ENCODE measurements around the gene SIX3.

SIX3 gene

DNA sequence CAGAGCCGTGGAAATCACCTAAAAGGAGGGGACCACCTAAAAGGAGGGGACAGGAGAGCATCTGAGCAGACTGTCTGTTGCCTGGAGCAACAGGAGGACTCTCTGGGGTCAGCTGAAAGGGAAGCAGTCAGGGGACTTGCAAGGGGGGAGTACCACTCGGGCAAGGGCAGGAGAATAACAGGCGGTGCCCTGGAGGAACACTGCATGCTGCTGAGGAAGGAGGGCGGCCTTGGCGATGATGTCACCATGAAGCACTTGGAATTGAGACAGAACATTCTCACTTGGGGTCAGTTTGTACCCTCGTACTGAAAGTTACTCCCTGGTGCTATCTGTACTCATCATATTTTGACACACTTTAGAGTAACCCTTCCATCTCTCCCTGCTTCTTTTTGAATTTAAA is 18.4 kb downstream of the SIX3 start:
- DNase-seq, result no peak

DNA sequence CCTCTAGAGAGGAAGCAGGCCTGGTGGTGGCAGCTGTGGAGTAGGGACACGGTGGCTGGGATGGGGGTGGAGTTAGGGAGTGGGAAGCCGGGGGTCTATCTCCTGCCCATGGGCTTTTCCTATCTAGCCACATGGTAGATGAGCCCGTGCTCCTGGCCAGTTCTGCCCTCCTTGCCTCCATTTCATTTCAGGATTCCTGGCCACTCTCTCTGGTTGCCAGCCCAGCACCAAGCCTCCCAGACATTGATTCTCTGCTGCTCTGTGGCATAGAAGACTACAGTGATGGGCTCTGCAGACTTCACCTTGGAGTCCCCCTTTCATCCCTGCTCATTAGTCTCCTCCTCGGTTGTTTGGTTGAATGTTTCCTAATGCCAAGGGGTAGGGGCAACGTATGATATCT is 19.4 kb downstream of the SIX3 start:
- DNase-seq, result no peak

DNA sequence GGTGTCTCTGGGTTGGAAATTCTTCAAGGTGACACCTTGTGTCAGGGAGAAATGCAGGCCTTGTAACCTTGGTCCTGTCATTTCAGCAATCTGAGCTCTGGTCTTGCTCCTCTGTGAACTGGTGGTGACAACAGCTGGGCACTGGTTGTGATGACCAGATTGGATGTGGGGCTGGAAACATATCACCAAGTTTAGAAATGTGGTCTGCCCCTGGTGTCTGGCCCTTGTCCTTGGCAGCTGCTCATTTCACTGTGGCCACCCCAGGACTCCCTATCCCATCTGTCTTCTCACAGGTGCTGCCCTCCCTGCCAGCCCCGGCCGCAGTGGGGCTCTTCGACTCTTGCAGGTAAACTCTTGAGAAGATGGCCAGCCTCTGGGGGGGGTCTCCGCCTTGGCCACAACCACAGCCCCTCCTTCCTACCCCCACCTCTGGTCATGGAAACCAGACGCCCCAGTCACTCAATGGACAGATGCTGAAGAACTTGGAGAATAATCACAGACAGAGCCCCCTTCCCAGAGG is 20.7 kb downstream of the SIX3 start:
- no peak for DNase-seq

DNA sequence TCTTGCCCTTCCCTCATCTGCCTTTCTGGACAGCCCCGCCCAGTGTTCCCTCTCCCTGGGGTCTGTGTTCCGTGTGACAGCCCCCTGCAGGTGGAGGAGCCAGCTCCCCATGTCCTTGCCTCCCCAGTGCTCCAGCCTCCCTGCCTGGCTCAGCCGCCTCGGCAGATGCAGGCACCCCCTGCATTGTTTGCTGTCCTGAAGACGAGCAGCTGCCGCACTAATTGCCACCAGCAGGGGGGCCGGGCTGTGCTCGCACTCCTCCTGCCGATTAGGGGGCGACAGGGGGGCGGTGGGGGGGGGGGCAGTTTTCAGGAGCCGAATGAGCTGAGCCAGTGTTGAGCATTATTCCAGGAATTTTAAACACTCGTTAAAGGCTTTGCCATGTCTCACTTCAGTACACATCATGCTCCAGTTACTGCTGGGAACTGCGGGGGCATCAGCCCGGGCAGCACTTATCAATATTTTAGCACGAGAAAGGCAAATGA is 23.3 kb downstream of the SIX3 start:
- DNase-seq, result no peak

DNA sequence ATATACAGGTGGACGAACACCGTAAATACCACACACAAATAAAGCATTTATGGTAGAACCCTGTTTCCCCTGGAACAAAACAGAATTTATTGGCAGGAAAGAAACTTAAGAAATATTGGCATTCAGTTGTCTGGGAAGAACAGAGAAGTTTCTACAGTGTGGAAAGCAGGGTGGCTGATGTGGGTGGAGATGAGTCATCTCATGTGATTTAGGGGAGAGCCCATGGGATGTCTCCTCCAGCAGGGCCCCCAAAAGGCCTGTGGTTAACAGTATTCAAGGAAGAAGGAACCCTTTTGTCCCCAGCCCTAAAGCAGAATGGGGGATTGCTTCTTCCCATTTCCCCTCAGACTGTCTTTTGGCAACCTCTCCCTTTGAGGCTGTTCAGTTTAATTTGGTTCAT is 24.2 kb downstream of the SIX3 start:
- DNase-seq, result no peak

DNA sequence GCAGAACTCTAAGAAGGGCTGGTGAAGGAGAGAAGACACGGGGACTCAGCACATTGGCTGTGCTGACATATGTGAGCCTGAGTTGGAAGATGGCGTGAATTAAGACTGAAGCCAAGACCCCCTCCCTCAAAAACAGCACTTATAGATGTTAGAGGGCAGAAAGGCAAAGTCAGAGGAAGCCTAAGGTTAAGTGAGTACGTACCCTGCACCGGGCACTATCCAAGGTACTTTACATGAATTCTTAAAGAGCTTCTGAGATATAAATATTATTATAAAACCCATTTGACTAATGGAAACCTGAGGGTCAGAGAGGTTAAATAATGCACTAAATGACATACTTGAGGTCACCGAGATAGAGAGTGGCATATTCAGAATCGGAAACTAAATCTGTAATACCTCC is 25.6 kb downstream of the SIX3 start:
- no peak for DNase-seq

DNA sequence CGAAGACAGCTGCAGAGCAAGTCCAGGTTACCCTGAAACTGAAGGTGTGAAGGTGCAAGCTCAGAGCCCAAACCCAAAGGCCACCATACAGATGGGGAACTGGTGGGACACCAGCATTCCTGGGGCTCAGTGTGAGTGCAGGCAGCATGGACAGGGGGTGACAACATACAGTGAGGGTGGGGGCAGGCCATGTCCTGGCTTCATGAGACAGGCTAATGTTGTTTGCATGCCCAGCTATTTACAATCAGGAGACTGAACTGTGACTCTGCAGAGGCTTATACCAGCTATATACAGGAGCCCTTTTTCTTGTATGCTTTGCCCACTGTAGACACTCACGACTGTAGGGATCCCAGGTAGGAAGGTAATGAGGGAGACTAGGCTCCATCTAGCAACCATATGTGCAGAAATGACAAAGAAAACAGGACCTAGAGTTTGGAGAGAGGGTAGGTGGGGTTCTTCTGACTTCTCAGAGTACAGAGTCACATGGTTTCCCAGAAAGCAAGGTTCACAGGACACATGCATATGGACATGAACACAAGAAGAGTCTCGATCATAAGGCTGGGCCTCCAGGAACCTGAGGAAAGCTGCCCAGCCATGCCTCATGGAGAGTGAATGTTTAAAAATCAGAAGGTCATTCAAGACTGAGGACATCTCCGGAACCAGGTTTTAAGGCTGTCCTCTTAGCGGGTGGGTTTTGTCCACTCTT is 26.4 kb downstream of the SIX3 start:
- no peak for DNase-seq

DNA sequence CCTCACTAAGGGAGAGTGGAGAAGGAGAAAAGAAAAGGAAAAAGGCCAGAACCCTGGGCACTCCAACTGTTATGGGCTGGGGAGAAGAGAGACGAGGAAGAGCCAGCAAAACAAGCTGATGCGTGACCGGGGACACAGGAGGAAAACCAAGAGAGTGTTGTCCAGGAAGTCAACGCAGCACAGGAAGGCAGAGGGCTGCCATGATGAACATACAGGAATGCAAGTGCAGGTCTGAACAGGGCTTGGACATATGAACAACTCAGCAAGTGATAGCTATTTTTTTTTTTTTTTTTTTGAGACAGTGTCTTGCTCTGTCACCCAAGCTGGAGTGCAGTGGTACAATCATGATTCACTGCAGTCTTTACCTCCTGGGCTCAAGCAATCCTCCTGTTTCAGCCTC is 28.4 kb downstream of the SIX3 start:
- no peak for DNase-seq

DNA sequence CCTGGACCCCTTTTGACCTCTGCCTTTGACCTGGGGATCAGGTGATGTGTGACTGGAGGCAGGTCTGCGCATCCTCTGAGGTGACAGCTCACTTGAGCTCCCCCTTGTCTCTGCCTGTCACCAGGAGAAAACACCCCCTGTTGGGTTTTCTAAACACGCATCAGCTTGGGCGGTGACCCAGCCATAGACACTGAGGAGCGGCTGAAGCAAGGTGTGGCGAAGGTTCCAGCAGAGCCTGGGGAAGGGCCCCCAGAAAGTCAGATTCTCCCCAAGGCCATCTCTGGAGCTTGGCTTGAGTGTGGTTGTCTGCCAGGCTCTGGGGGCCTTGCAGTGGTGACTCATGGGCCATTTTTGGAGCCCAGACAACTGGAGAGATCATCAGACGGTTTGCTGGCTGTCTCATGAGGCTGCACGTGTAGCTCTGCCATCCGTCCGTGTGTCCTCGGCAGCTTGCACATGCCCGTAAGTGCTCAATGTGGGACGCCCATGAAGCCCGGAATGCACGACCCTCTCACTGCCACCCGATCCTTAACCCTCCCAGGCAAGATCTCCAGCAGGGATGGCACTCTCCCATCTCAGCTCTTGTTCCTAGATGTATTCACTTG is 29.4 kb downstream of the SIX3 start:
- DNase-seq, result no peak

DNA sequence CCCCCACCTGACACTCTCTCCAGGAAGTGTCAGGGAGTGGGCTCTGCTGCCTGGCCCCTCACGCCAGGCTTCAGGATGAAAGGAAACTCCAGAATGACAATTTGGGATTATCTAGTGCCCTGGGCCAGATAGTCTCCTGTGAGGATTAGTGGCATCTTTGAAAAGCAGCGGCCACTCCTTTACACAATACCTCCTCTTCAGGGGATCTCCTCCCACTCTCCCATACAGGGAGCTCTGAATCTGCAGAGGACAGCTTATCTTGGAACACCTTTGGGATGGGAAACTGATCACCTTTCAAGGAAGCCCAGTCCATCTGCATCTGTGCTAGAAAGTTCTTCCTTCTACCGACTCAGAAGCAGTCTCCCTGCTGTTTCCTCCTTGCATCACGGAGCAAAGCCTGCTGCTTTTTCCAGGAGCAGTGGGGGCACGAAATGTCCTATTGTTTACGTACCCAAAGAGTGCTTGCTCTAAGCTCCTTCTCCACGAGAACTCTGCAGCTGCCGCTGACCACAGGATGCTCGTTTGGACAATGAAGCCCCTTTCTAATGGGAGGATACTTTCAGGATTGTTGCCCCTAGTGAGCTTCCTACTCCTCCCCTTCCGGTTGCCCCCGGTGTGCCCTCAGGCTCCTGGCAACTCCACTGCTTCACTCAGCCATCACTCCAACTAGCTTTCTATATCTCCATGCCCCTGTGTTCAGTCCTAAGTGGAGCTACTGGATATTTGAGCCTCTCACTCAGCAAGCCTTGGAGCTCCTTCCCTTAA is 31.5 kb downstream of the SIX3 start:
- DNase-seq, result no peak

DNA sequence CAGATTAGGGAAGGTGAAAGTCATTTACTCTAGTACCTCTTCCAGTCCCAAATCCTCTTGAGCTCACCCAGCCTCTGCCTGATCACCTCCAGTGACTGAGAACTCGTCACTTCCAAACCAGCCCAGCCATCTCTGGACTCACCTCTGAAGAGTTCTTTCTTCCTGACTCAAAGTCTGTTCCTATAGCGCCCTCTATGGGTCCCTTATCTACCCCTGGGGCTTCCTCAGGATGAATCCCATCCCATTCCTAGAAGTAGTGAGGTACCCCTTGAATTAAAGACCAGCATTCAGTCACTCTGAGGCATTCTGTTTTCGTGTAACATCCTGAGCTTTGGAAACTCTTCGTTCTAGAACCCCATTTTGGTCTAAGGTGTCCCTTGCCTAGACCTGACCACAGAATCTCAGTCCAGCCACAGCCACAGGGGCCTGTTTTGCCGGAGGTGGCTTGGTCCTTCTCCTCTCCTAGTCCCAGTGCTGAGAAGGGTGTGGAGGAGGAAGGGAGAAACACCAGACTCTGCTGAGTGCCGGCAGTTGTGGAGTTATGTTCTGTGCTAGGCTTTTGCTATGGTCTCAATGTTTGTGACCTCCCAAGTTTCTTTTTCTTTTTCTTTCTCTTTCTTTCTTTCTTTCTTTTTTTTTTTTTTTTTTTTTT is 32.7 kb downstream of the SIX3 start:
- no peak for DNase-seq

DNA sequence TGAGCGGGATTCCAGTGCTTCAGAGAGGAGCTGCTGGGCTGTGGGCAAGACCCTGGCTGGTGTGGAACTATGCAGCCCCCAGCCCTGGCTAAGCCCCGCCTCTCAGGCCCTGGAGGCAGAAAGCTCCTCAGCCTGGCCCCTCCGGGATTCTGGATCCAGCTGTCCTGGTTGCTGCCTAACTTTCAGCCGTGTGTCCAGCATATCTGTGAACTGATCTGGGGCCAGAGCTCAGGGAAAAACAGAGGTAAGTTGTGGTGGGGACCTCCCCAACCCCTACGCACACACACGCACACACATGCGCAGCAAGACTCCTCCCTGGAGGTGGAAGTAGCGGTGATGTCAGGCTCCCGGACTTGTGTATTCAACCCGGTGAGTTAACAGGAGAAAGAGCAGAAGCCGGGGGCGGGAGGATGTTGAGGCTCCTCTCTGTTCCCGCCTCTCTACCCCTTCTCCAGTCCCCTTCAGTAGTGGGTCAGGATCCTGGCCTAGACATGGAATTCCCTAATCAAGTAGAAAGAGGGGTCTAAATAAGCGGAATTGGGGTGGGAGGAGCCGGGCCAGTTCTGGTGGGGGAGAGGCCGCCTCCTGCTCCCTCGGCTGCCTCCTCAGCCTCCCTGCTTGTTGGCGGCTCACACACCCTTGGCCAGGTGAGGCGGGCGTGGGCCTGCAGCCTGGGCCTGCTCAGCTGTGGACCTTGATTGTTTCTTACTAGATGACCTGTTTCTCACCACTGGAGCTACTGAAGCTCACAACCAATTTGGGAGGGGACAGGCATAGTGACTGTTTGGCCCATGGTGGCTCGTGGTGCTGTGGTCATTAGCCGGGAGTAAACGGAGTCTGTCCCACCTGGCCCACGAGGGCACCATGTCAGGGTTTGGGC is 34.3 kb downstream of the SIX3 start:
- DNase-seq, result no peak

DNA sequence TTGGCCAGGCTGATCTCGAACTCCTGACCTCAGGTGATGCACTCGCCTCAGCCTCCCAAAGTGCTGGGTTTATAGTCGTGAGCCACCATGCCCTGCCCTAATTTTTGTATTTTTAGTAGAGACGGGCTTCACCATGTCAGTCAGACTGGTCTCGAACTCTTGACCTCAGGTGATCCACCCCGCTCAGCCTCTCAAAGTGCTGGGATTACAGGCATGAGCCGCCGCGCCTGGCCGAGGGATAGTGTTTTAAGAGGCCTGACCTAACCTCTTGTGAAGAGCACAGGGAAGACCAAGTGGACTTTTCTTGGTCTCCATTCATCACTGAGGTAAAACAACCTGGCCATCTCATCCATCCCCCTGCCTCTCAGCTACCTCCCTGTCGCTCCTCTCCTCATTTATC is 38.1 kb downstream of the SIX3 start:
- no peak for DNase-seq

DNA sequence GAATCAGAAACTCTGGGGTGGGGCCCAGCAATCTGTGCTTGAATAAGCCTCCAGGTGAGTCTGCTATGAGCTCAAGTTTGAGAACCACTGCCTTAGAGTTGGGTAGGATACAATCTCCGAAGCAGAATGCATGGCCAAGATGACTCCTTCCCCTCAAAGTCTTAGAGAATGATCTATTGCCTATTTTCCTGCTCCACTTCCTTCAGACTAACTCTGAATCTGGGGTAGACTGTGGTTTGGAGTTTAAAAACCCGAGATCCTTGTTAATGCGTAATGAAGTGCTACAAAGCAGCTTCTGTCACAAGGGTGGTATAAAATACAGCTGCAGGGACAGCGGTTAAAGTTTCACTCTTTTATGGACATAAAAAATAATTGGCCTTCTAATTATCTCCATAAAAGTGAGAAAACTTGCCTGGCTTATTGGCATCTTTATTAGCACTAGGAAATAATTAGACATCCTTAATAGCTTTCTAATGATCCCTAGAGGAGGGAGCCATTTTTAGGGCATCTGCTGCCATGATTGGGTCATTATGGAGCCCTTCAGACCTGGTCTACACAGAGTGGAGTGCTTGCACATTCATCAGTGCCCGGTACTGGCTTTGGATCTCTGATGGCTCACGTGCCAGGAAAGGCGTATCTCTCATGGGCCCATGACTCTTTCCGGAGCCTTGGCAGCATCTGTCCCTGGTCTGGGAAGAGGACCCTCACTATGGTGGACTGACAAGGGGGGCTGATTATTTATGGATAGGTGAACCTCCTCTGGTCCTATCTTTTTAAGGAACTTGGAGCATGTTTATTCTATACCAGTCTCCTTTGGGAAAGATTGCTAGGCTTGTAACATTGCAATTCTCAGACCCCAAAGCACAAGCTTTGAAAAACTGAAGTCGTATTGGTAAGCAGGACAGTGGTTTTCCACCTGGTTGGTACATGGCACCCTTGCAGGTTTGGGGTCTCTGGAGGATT is 39.5 kb downstream of the SIX3 start:
- no peak for DNase-seq

DNA sequence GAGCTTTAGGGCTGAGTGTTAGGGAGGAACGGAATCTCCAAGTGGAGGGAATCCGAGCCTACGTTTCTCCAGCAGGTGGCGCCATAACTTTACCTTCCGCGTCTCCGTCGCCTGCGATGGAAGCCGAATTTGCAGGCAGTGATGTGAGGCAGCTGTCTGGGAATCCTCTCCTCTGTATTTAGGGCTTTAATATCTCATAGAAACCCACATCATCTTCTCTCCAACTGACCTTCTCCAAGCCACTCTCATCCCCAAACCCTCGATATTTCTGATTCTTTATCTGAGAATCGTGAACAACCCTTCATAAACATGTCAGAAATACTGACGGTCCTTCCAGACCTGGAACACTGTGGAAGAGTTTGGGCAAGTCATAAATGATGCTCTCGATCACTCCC is 40.2 kb downstream of the SIX3 start:
- no peak for DNase-seq

DNA sequence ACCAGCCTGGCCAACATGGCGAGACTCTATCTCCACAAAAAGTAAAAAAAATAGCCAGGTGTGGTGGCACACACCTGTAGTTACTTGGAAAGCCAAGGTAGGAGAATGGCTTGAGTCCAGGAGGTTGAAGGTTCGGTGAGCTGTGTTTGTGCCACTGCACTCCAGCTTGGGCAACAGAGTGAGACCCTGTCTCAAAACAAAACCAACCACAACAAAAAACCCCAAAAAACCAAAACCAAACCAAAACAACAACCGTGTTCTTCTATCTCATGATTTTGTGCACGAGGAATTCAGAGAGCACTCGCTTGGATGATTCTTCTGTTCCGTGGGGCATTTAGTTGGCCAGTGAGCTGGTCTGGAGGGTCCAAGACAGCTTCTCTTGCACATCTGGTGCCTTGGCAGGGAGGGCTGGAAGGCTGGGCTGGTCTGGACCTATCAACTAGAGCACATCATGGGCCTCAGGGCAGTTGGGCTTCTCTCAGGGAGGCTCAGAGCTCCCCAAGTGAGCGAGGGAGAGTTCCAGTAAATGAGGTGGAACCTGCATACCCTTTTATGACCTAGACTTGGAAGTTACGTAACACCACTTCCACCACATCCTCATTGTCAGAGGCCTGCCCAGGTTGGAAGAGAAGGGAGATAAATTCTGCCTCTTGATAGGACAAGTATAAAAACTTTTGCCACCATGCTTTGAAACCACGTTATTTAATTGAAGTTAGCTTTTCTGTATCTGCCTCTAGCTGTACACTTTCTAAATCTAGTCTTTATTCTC is 42.5 kb downstream of the SIX3 start:
- no peak for DNase-seq

DNA sequence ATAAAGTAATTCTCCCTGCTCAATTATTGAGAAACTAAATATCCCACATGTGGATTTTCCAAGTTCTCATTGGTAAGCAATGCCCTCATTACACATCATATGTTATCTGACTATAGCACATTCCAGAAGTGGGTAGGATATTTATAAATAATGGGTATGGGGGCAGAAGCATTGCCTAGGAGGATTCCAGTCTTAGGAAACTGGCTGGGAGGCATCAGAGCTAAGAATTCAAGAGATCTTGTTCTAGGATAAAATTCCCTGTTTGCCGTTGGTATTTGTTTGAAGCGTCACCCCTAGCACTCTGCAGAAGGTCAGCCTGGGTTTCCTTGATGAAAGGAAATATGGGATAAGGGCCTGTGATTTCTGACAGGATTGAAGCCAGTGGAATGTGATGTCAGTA is 47.7 kb downstream of the SIX3 start:
- no peak for DNase-seq

DNA sequence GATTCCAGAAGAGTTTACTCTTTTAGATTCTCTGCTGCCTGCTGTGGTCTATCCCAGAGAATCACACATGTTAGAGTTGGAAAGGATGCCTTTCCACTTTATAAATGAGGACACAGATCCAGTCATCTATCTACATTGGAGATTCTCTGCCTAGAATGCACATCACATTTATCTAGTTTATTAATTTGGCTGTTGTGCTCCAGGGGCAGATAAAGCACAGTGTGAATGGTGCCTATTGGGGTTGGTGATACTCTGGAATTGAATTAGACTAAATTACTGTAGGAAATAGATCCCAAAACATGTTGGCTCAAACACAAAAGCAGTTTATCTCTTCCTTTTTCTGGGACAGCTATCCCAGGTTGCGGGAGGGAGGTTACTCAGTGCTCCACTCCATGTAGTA is 52.9 kb downstream of the SIX3 start:
- no peak for DNase-seq
